Thyroid gland (tissue), 4 donors: Measurements from ENCODE around the gene ZNG1E.
"Not testable (repeated sequence)": the region's sequence is repeated elsewhere in the genome, so short reads cannot be mapped to it uniquely, and the experiment has no call there.

Source experiments
- POLR2A ChIP-seq, 2 donors: fragments of 450-650 bp; IDR thresholded peaks; one replicate each; pipeline ENCODE4 v1.6.1; 2017; ENCODE audit warnings: antibody characterized with exemption in 2 of 2, mild to moderate bottlenecking in 2 of 2, moderate library complexity in 1 of 2
- TF ChIP-seq, protein P1 (sequence below), 6 experiments: fragments of 200-600 bp in 3 of 6; fragments of 450-650 bp in 3 of 6; sonication (generic) in 3 of 6; IDR thresholded peaks; one replicate each; pipeline ENCODE4 v1.5.1; 2016 to 2019; ENCODE audit warnings: antibody characterized with exemption in 6 of 6, mild to moderate bottlenecking in 2 of 6, inconsistent platforms in 1 of 6, moderate library complexity in 1 of 6

DNA sequence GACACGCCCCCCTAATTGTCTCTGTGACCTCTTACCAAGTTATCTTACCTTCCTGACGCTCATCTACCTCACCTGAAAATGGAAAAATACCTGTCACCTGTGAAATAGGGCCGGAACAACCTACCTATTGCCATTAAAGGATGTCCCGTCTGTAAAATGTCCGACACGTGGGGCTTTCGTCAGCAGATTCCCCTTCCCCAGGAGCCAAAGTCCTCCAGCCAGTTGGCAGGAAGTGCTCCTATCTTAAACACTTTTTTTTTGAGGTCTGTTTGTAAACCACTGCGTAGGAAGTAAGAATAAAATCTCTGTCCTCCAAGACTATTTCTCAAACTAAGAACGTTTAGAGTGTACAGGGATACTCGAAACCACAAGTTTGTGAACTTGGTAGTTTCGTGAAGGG lies 661 bp downstream of the ZNG1E start:
- TF ChIP-seq, protein P1, sequence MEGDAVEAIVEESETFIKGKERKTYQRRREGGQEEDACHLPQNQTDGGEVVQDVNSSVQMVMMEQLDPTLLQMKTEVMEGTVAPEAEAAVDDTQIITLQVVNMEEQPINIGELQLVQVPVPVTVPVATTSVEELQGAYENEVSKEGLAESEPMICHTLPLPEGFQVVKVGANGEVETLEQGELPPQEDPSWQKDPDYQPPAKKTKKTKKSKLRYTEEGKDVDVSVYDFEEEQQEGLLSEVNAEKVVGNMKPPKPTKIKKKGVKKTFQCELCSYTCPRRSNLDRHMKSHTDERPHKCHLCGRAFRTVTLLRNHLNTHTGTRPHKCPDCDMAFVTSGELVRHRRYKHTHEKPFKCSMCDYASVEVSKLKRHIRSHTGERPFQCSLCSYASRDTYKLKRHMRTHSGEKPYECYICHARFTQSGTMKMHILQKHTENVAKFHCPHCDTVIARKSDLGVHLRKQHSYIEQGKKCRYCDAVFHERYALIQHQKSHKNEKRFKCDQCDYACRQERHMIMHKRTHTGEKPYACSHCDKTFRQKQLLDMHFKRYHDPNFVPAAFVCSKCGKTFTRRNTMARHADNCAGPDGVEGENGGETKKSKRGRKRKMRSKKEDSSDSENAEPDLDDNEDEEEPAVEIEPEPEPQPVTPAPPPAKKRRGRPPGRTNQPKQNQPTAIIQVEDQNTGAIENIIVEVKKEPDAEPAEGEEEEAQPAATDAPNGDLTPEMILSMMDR (IDR thresholded peaks at IDR 0.05), result not testable (repeated sequence)
- TF ChIP-seq POLR2A (IDR thresholded peaks at IDR 0.05), result not testable (repeated sequence)
